ENCODE results near the gene ITIH3.

GRCh38 chr3:52849656-52850055 lies 55.1 kb downstream of the ITIH3 start:
- no peak for TF ChIP-seq CTCF (IDR thresholded peaks at IDR 0.05)
- TF ChIP-seq POLR2A (IDR thresholded peaks at IDR 0.05), result no peak
- TF ChIP-seq POLR2AphosphoS5 (IDR thresholded peaks at IDR 0.05), result no peak
- no peak for TF ChIP-seq EP300 (IDR thresholded peaks at IDR 0.05)

Data from sigmoid colon (tissue), 4 donors.